Esophagus squamous epithelium (tissue), 5 donors: ENCODE measurements around the gene PLEKHA3. TPM values are rescaled to one million over a fixed set of nuclear protein-coding genes. Genes with fewer than 3 reads are reported as not detected.
A peak's percentile ranks its signal among the peaks of the same experiment; 100 is the strongest.

ENCODE experiments used
- DNase-seq: peaks from one replicate; lab custom pipeline; 2025; lab: John Stamatoyannopoulos, UW
- H3K27ac ChIP-seq, 4 donors: fragments of 200-600 bp; sonication (generic); one replicate each; pipeline ENCODE4 v1.5.1; 2016 to 2019; ENCODE audit warnings: mild to moderate bottlenecking in 1 of 4
- H3K27me3 ChIP-seq, 4 donors: fragments of 200-600 bp; sonication (generic); 1 replicate in 3 of 4; 2 replicates in 1 of 4; pipeline versions ENCODE4 v1.5.1 to v1.6.0; 2017 to 2021; ENCODE audit warnings: antibody characterized with exemption in 1 of 4
- H3K36me3 ChIP-seq, 3 donors: fragments of 200-600 bp; sonication (generic); one replicate each; pipeline ENCODE4 v1.5.1; 2016 to 2019
- H3K4me1 ChIP-seq, 3 donors: fragments of 200-600 bp; sonication (generic); one replicate each; pipeline ENCODE4 v1.5.1; 2017 to 2019
- H3K4me3 ChIP-seq, 4 donors: fragments of 200-600 bp; sonication (generic); 1 replicate in 3 of 4; 2 replicates in 1 of 4; pipeline ENCODE4 v1.5.1; 2016 to 2019; ENCODE audit warnings: mild to moderate bottlenecking in 2 of 4, moderate library complexity in 1 of 4
- H3K9me3 ChIP-seq, 3 donors: fragments of 200-600 bp; sonication (generic); one replicate each; pipeline ENCODE4 v1.5.1; 2016 to 2019
- POLR2A ChIP-seq, 4 donors: fragments of 450-650 bp; IDR thresholded peaks; one replicate each; pipeline ENCODE4 v1.6.1; 2017; ENCODE audit warnings: antibody characterized with exemption in 4 of 4, mild to moderate bottlenecking in 4 of 4, moderate library complexity in 3 of 4
- WGBS, 2 donors: methylation state at CpG; one replicate each; pipeline ENCODE4 v1.1.5; 2018; 5-methylcytosine and 5-hydroxymethylcytosine counted together
- intact Hi-C: fragments of 100-400 bp; cut with DNase I; formaldehyde crosslinking; loops from one replicate; pipeline ENCODE4 v1.15.0; 2022
- total RNA-seq, 4 donors: library from RNA; depleted of rRNA; stranded (reverse); fragments of >200 nt; gene quantifications; one replicate each; pipeline ENCODE4 v1.1.0, GENCODE V29; 2016
- TF ChIP-seq, protein P1 (sequence below), 6 experiments: fragments of 450-650 bp in 4 of 6; fragments of 200-600 bp in 2 of 6; sonication (generic) in 2 of 6; IDR thresholded peaks; one replicate each; pipeline ENCODE4 v1.5.1; 2016 to 2019; ENCODE audit warnings: antibody characterized with exemption in 6 of 6, mild to moderate bottlenecking in 4 of 6, moderate library complexity in 4 of 6
- donor health status: DM: yes; HTN: yes; CAD: no.

Gene PLEKHA3
- total RNA-seq, 4 donors from 2014 or later: 3.2 to 12.2 (median 7.2) TPM

DNA sequence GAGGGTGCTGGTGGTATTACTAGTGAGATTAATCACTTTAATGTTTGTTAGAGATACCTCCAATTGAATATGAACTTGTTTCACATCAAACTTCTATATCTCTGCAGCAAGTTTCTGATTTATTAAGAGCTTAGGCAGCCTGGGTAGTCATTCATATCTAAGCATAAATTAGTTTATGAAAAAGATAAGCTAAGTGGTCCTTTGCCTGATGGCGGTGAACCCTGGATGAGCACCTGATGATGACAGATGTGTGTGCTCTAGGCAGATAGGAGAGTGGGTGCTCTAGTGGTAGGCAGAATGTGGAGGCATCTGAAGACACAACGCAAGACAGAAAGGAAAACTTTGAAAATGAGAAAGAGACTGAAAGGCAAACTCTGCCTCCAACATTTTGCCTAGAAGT is 6.9 kb upstream of the PLEKHA3 start:
- H3K9me3 ChIP-seq: no peaks in the 10 kb centered on the region
- TF ChIP-seq POLR2A (IDR thresholded peaks at IDR 0.05): no peak
- TF ChIP-seq, protein P1, sequence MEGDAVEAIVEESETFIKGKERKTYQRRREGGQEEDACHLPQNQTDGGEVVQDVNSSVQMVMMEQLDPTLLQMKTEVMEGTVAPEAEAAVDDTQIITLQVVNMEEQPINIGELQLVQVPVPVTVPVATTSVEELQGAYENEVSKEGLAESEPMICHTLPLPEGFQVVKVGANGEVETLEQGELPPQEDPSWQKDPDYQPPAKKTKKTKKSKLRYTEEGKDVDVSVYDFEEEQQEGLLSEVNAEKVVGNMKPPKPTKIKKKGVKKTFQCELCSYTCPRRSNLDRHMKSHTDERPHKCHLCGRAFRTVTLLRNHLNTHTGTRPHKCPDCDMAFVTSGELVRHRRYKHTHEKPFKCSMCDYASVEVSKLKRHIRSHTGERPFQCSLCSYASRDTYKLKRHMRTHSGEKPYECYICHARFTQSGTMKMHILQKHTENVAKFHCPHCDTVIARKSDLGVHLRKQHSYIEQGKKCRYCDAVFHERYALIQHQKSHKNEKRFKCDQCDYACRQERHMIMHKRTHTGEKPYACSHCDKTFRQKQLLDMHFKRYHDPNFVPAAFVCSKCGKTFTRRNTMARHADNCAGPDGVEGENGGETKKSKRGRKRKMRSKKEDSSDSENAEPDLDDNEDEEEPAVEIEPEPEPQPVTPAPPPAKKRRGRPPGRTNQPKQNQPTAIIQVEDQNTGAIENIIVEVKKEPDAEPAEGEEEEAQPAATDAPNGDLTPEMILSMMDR (IDR thresholded peaks at IDR 0.05): no peak
- H3K4me3 ChIP-seq: no peak overlapping the region
- DNase-seq: no peak
- no peak overlapping the region for H3K27ac ChIP-seq
- intact Hi-C loops: no loop called here
- H3K4me1 ChIP-seq: peaks cover 0 to 24% (median 8%) of the 10 kb centered on the region in 3 donors
- 94 to 100% methylated on average over 2 of the region's 2 CpGs for WGBS, 2 donors
- peaks cover 0 to 9% (median 0%) of the 10 kb centered on the region in 3 donors for H3K36me3 ChIP-seq
- no peaks in the 10 kb centered on the region for H3K27me3 ChIP-seq

DNA sequence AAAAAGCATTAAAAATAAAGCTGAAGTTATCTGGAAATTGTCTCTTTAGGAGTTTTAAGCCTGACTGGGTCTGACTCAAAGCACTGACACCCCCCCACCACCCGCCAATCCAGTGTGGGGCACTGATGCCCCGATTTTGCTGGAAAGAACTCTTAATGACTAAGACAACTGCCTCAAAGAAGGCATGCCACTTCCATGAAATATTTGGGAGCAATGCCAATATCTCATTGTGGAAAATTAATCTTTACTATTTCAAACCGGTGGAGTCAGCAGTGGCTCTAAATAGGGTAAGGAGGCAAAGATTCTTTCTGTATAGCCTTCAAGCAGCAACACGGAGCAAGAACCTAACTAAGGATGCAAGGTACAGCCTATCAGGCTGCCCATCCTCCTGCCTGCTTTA is 6.3 kb upstream of the PLEKHA3 start:
- peaks cover 0 to 3% (median 0%) of the 10 kb centered on the region in 3 donors for H3K36me3 ChIP-seq
- no peak overlapping the region for H3K4me3 ChIP-seq
- intact Hi-C loops: no loop called here
- DNase-seq: no peak
- no peaks in the 10 kb centered on the region for H3K27me3 ChIP-seq
- H3K9me3 ChIP-seq: no peaks in the 10 kb centered on the region
- TF ChIP-seq POLR2A (IDR thresholded peaks at IDR 0.05): no peak
- TF ChIP-seq, protein P1 (IDR thresholded peaks at IDR 0.05): no peak
- no peak overlapping the region for H3K27ac ChIP-seq
- whole genome bisulfite sequencing, 2 donors: 28 to 38% methylated on average over 4 of the region's 4 CpGs
- peaks cover 0 to 24% (median 8%) of the 10 kb centered on the region in 3 donors for H3K4me1 ChIP-seq

GRCh38 chr2:178474560-178474959 is 5.7 kb upstream of the PLEKHA3 start:
- Histone ChIP-seq H3K9me3 (no peaks in the 10 kb centered on the region), H3K27me3 (no peaks in the 10 kb centered on the region), H3K4me1 (peaks cover under 1 to 30% (median 11%) of the 10 kb centered on the region in 3 donors), H3K36me3 (no peaks in the 10 kb centered on the region), H3K27ac (no peak overlapping the region), H3K4me3 (no peak overlapping the region)
- DNase-seq: no peak
- intact Hi-C loops: no loop called here
- TF ChIP-seq, protein P1 (IDR thresholded peaks at IDR 0.05): no peak
- TF ChIP-seq POLR2A (IDR thresholded peaks at IDR 0.05): no peak
- 88 to 91% methylated on average over 4 to 5 of the region's 5 CpGs for WGBS, 2 donors

- H3K9me3 ChIP-seq: no peaks in the 10 kb centered on the region
- H3K36me3 ChIP-seq: no peaks in the 10 kb centered on the region
- intact Hi-C loops: no loop called here
- no peak for TF ChIP-seq POLR2A (IDR thresholded peaks at IDR 0.05)
- TF ChIP-seq, protein P1 (IDR thresholded peaks at IDR 0.05): no peak
- no peak overlapping the region for H3K27ac ChIP-seq
- peaks cover 9 to 43% (median 19%) of the 10 kb centered on the region in 3 donors for H3K4me1 ChIP-seq
- no peak overlapping the region for H3K4me3 ChIP-seq
- no peaks in the 10 kb centered on the region for H3K27me3 ChIP-seq
- DNase-seq: no peak
Observed at GRCh38 chr2:178476477-178476876, 3.8 kb upstream of the PLEKHA3 start.

GRCh38 chr2:178477443-178478129 is 2.7 kb upstream of the PLEKHA3 start:
- Histone ChIP-seq H3K4me3 (peak overlapping the region; percentile 44 to 83 (median 69)), H3K27ac (peak overlapping the region; percentile 88 to 97 (median 94)), H3K27me3 (no peaks in the 10 kb centered on the region), H3K9me3 (no peaks in the 10 kb centered on the region), H3K36me3 (no peaks in the 10 kb centered on the region), H3K4me1 (peaks cover 12 to 54% (median 30%) of the 10 kb centered on the region in 3 donors)
- WGBS, 2 donors: 8 to 20% methylated on average over 3 of the region's 3 CpGs
- TF ChIP-seq, protein P1 (IDR thresholded peaks at IDR 0.05): no peak
- TF ChIP-seq POLR2A (IDR thresholded peaks at IDR 0.05): no peak
- no peak for DNase-seq
- intact Hi-C loops: no loop called here
